Measurements from ENCODE around the gene HEPACAM2. TPM values are rescaled to one million over a fixed set of nuclear protein-coding genes. Genes with fewer than 3 reads are reported as not detected.

The HEPACAM2 gene
- total and polyA plus RNA-seq, 11 donors, result not detected

GRCh38 chr7:93179173-93179572 is 47.1 kb downstream of the HEPACAM2 start:
- TF ChIP-seq POLR2A (IDR thresholded peaks at IDR 0.05) (no peak), CTCF (IDR thresholded peaks at IDR 0.05) (no peak)
- Histone ChIP-seq H3K36me3 (no peaks in the 10 kb centered on the region), H3K27me3 (peaks cover 0 to 7% (median 0%) of the 10 kb centered on the region in 9 donors), H3K4me1 (no peaks in the 10 kb centered on the region), H3K27ac (no peak overlapping the region), H3K9me3 (no peaks in the 10 kb centered on the region), H3K4me3 (no peak overlapping the region)
- ATAC-seq, result no peak
- intact Hi-C loops (cut with DNase I), result no loop called here
- DNase-seq, result no peak

GRCh38 chr7:93178213-93178612 is 48.1 kb downstream of the HEPACAM2 start:
- Histone ChIP-seq H3K4me3 (no peak overlapping the region), H3K27ac (no peak overlapping the region), H3K36me3 (no peaks in the 10 kb centered on the region), H3K4me1 (no peaks in the 10 kb centered on the region), H3K9me3 (no peaks in the 10 kb centered on the region), H3K27me3 (peaks cover 0 to 3% (median 0%) of the 10 kb centered on the region in 9 donors)
- WGBS, 4 donors, result 17 to 28% (median 24%) methylated on average over 3 of the region's 3 CpGs
- ATAC-seq (no peak), DNase-seq (no peak)
- intact Hi-C loops (cut with DNase I), result no loop called here
- peak in 2 of 12 donors; percentile 18 to 19 for TF ChIP-seq CTCF (IDR thresholded peaks at IDR 0.05)
- TF ChIP-seq POLR2A (IDR thresholded peaks at IDR 0.05), result no peak

- H3K27ac ChIP-seq, result no peak overlapping the region
- no peak overlapping the region for H3K4me3 ChIP-seq
- H3K27me3 ChIP-seq, result no peaks in the 10 kb centered on the region
- no peak for TF ChIP-seq POLR2A (IDR thresholded peaks at IDR 0.05)
- TF ChIP-seq CTCF (IDR thresholded peaks at IDR 0.05), result no peak
- intact Hi-C loops (cut with DNase I), result no loop called here
- peaks cover 0 to 8% (median 4%) of the 10 kb centered on the region in 12 donors for H3K9me3 ChIP-seq
- DNase-seq (no peak), ATAC-seq (no peak)
- H3K4me1 ChIP-seq, result no peaks in the 10 kb centered on the region
- 54 to 62% (median 60%) methylated on average over 2 of the region's 2 CpGs for WGBS, 4 donors
- no peaks in the 10 kb centered on the region for H3K36me3 ChIP-seq
Observed at GRCh38 chr7:93176992-93177580, 49.2 kb downstream of the HEPACAM2 start.

- WGBS, 4 donors, result 90 to 100% (median 93%) methylated on average over 2 of the region's 2 CpGs
Observed at GRCh38 chr7:93175219-93175618, 51.0 kb downstream of the HEPACAM2 start.

More at GRCh38 chr7:93175219-93175618, 51.0 kb downstream of the HEPACAM2 start:
- Histone ChIP-seq H3K9me3 (peaks cover 0 to 25% (median 17%) of the 10 kb centered on the region in 12 donors), H3K27ac (no peak overlapping the region), H3K27me3 (no peaks in the 10 kb centered on the region), H3K36me3 (no peaks in the 10 kb centered on the region), H3K4me3 (no peak overlapping the region), H3K4me1 (no peaks in the 10 kb centered on the region)
- peak in 1 of 12 donors; percentile 8 for TF ChIP-seq CTCF (IDR thresholded peaks at IDR 0.05)
- TF ChIP-seq POLR2A (IDR thresholded peaks at IDR 0.05), result no peak
- no peak for ATAC-seq
- intact Hi-C loops (cut with DNase I), result no loop called here
- DNase-seq, result no peak
